HG03097 (cell line): Measurements from ENCODE around the gene MALL.
"Not testable (repeated sequence)": the region's sequence is repeated elsewhere in the genome, so short reads cannot be mapped to it uniquely, and the experiment has no call there.

Experiments used
- ATAC-seq: cut with Tn5 transposase; IDR thresholded peaks from one replicate; pipeline ENCODE4 v1.9.1; 2021; ENCODE audit not compliant: unreplicated experiment, low FRiP score

MALL gene

GRCh38 chr2:110115291-110116032 lies at the start of gene MALL:
Gene MALL (minus strand): TSS chr2:110115822. CDS start chr2:110115792, 30 bp downstream.
- ATAC-seq, result no peak

GRCh38 chr2:110157153-110157793 lies 41.7 kb upstream of the MALL start:
- ATAC-seq, result no peak

- not testable (repeated sequence) for ATAC-seq
These were observed 39.2 kb upstream of the MALL start for GRCh38 chr2:110154828-110155227.

- ATAC-seq, result not testable (repeated sequence)
These were observed 38.6 kb upstream of the MALL start for GRCh38 chr2:110154188-110154587.

- no peak for ATAC-seq
These were observed 37.8 kb upstream of the MALL start for GRCh38 chr2:110153416-110153815.

- ATAC-seq, result no peak
These were observed 37.3 kb upstream of the MALL start for GRCh38 chr2:110152943-110153342.

GRCh38 chr2:110149330-110150220 lies 34.0 kb upstream of the MALL start:
- no peak for ATAC-seq

GRCh38 chr2:110146945-110147332 lies 31.3 kb upstream of the MALL start:
- no peak for ATAC-seq

GRCh38 chr2:110146183-110146944 lies 30.7 kb upstream of the MALL start:
- ATAC-seq, result no peak

GRCh38 chr2:110143982-110144381 lies 28.4 kb upstream of the MALL start:
- ATAC-seq, result no peak

GRCh38 chr2:110140401-110140800 lies 24.8 kb upstream of the MALL start:
- no peak for ATAC-seq

GRCh38 chr2:110134025-110134424 lies 18.4 kb upstream of the MALL start:
- no peak for ATAC-seq

GRCh38 chr2:110131166-110131565 lies 15.5 kb upstream of the MALL start:
- ATAC-seq, result no peak

- no peak for ATAC-seq
These were observed 15.1 kb upstream of the MALL start for GRCh38 chr2:110130757-110131156.

- ATAC-seq, result no peak
These were observed 11.3 kb upstream of the MALL start for GRCh38 chr2:110126906-110127305.

- no peak for ATAC-seq
These were observed 10.6 kb upstream of the MALL start for GRCh38 chr2:110126086-110126773.

- no peak for ATAC-seq
These were observed 9.5 kb upstream of the MALL start for GRCh38 chr2:110124939-110125691.

- ATAC-seq, result no peak
These were observed 8.6 kb upstream of the MALL start for GRCh38 chr2:110124038-110124825.
